Fibroblast of pulmonary artery (primary cell): Measurements from ENCODE around the gene C5orf22.

Source experiments
- DNase-seq: peaks from one replicate; pipeline ENCODE4 v3.0.0-alpha.2; 2010; ENCODE audit warnings: low read depth
- H3K4me3 ChIP-seq: replicated peaks from 2 replicates; pipeline ENCODE4 v1.5.1; 2011; ENCODE audit warnings: low read depth, mild to moderate bottlenecking, control low read depth, low read length, moderate library complexity
- CTCF ChIP-seq: IDR thresholded peaks from 2 replicates; pipeline ENCODE4 v1.5.1; 2011; ENCODE audit warnings: mild to moderate bottlenecking, control low read depth, low read length, inconsistent platforms; ENCODE audit errors: missing control alignments

The C5orf22 gene

GRCh38 chr5:31496301-31496700 is 35.8 kb upstream of the C5orf22 start:
- H3K4me3 ChIP-seq = no peak overlapping the region
- no peak for TF ChIP-seq CTCF
- no peak for DNase-seq

- no peak for TF ChIP-seq CTCF
- H3K4me3 ChIP-seq = no peak overlapping the region
- no peak for DNase-seq
Observed at GRCh38 chr5:31496891-31497290, 35.2 kb upstream of the C5orf22 start.

GRCh38 chr5:31500256-31500655 is 31.8 kb upstream of the C5orf22 start:
- no peak for TF ChIP-seq CTCF
- no peak for DNase-seq
- H3K4me3 ChIP-seq = no peak overlapping the region

GRCh38 chr5:31502506-31502905 is 29.6 kb upstream of the C5orf22 start:
- DNase-seq = no peak
- no peak overlapping the region for H3K4me3 ChIP-seq
- TF ChIP-seq CTCF = no peak

GRCh38 chr5:31504529-31504928 is 27.6 kb upstream of the C5orf22 start:
- no peak for TF ChIP-seq CTCF
- DNase-seq = no peak
- no peak overlapping the region for H3K4me3 ChIP-seq

GRCh38 chr5:31511305-31511704 is 20.8 kb upstream of the C5orf22 start:
- no peak overlapping the region for H3K4me3 ChIP-seq
- DNase-seq = no peak
- no peak for TF ChIP-seq CTCF

GRCh38 chr5:31516802-31517201 is 15.3 kb upstream of the C5orf22 start:
- no peak overlapping the region for H3K4me3 ChIP-seq
- no peak for DNase-seq
- no peak for TF ChIP-seq CTCF
